K562 (cell line): Measurements from ENCODE around the gene GATA2. TPM values are rescaled to one million over a fixed set of nuclear protein-coding genes. Genes with fewer than 3 reads are reported as not detected.

Source experiments
- DACH1 ChIP-seq: fragments of 450-650 bp; IDR thresholded peaks from 2 replicates; pipeline ENCODE4 v1.6.1; 2018; ENCODE audit not compliant: partially characterized antibody
- ETV5 ChIP-seq: sonication (generic); formaldehyde crosslinking; IDR thresholded peaks from 2 replicates; pipeline ENCODE4 v1.4.0; 2020; ENCODE audit warnings: low read depth, mild to moderate bottlenecking, missing genetic modification reagents
- GABPA ChIP-seq: fragments of 200-800 bp; sonication (Bioruptor generic); conservative IDR thresholded peaks from 2 replicates; pipeline ENCODE4 v1.6.1; 2016; ENCODE audit warnings: low read depth, missing genetic modification characterization, missing compliant biosample characterization
- POLR2AphosphoS5 ChIP-seq: IDR thresholded peaks from 2 replicates; pipeline ENCODE4 v1.6.1; 2011; ENCODE audit warnings: mild to moderate bottlenecking, low read depth, low read length, moderate library complexity; ENCODE audit not compliant: control insufficient read depth, insufficient read depth
- RFX7 ChIP-seq: fragments of 250-450 bp; sonication (Bioruptor Pico); IDR thresholded peaks from 2 replicates; pipeline ENCODE4 v1.5.1; 2021; ENCODE audit warnings: mild to moderate bottlenecking
- THRAP3 ChIP-seq: fragments of 450-650 bp; IDR thresholded peaks from 2 replicates; pipeline ENCODE4 v1.6.1; 2016; ENCODE audit warnings: mild to moderate bottlenecking, inconsistent platforms, borderline replicate concordance
- ZEB2 ChIP-seq: fragments of 450-650 bp; IDR thresholded peaks from 2 replicates; pipeline ENCODE4 v1.6.1; 2016
- ZNF3 ChIP-seq: fragments of 250-450 bp; sonication (Bioruptor Pico); IDR thresholded peaks from 2 replicates; pipeline ENCODE4 v1.5.0; 2021; ENCODE audit warnings: mild to moderate bottlenecking, moderate library complexity
- polyA plus RNA-seq, 8 experiments: library from polyadenylated mRNA; depleted of rRNA in 4 of 8; stranded (reverse) in 5 of 8; unstranded in 3 of 8; fragments of >200 nt; fragmentation: Nextera tagmentation in 2 of 8; fragmentation: Illumina TruSeq in 1 of 8; extraction: Ambion mirVana in 2 of 8; extraction: Trizol in 1 of 8; gene quantifications; 2 replicates each; pipeline versions ENCODE4 v1.2.1 to v1.2.3, GENCODE V29; 2011 to 2014; ENCODE audit warnings: inconsistent platforms in 1 of 8, missing spikeins in 1 of 8
- total RNA-seq, 7 experiments: library from RNA; depleted of rRNA in 6 of 7; stranded (reverse); fragments of >200 nt in 6 of 7; fragmentation: Illumina TruSeq in 2 of 7; extraction: Trizol in 2 of 7; gene quantifications; 2 replicates each; pipeline versions ENCODE4 v1.2.1 to v1.2.3, GENCODE V29; 2011 to 2021; ENCODE audit warnings: low replicate concordance in 1 of 7
- TF ChIP-seq, protein P1 (sequence below): fragments of 250-450 bp; sonication (Bioruptor Pico); IDR thresholded peaks from 2 replicates; pipeline ENCODE4 v1.4.0; 2020
- TF ChIP-seq, protein P2 (sequence below): fragments of 250-450 bp; sonication (Bioruptor Pico); IDR thresholded peaks from 2 replicates; pipeline ENCODE4 v1.5.0; 2020; ENCODE audit warnings: mild to moderate bottlenecking, borderline replicate concordance
- TF ChIP-seq, protein P3 (sequence below): fragments of 250-450 bp; sonication (Bioruptor Pico); IDR thresholded peaks from 2 replicates; pipeline ENCODE4 v1.6.1; 2021; ENCODE audit warnings: mild to moderate bottlenecking
- TF ChIP-seq, protein P4 (sequence below): sonication (generic); formaldehyde crosslinking; IDR thresholded peaks from 2 replicates; pipeline ENCODE4 v1.8.1; 2023; ENCODE audit warnings: mild to moderate bottlenecking, missing genetic modification reagents

Gene GATA2
- total and polyA plus RNA-seq, 9 of the 15 experiments (the other 6 are each of a cell fraction or from before 2014, with no cell fraction given), result 8.5 to 218 (median 50.8) TPM

DNA sequence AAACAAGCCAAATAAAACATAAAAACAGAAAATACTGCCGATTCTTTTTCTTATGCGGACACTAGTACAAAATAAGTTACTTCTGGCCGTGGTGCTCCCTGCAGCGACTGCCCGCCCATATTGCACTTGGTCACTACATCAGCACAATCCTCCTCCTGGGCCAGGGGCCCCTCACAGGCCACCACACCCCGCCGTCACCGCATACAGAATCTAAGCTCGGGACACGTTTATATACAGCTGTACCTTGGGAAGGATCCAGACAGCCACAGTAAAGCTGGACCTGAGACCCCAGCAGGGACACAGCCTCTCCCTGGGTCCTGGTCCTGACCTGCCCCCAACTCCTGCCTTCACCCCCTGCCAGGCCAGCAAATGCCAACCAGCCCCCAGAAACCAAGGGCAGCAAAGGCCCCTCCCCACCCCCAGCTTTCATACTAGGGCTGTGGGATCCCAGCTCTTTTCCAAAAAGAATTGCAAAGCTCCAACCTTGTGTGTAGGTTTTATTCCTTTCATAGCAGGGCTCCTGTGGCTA is 13.4 kb downstream of the GATA2 start (continued):
- TF ChIP-seq, protein P1, sequence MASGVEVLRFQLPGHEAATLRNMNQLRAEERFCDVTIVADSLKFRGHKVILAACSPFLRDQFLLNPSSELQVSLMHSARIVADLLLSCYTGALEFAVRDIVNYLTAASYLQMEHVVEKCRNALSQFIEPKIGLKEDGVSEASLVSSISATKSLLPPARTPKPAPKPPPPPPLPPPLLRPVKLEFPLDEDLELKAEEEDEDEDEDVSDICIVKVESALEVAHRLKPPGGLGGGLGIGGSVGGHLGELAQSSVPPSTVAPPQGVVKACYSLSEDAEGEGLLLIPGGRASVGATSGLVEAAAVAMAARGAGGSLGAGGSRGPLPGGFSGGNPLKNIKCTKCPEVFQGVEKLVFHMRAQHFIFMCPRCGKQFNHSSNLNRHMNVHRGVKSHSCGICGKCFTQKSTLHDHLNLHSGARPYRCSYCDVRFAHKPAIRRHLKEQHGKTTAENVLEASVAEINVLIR (CRISPR knock-in tag), result no peak
- TF ChIP-seq, protein P2, sequence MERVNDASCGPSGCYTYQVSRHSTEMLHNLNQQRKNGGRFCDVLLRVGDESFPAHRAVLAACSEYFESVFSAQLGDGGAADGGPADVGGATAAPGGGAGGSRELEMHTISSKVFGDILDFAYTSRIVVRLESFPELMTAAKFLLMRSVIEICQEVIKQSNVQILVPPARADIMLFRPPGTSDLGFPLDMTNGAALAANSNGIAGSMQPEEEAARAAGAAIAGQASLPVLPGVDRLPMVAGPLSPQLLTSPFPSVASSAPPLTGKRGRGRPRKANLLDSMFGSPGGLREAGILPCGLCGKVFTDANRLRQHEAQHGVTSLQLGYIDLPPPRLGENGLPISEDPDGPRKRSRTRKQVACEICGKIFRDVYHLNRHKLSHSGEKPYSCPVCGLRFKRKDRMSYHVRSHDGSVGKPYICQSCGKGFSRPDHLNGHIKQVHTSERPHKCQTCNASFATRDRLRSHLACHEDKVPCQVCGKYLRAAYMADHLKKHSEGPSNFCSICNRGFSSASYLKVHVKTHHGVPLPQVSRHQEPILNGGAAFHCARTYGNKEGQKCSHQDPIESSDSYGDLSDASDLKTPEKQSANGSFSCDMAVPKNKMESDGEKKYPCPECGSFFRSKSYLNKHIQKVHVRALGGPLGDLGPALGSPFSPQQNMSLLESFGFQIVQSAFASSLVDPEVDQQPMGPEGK, result 0 out of 2 replicates have a peak, but pooled peaks have one; percentile 45
- TF ChIP-seq ZEB2, result no peak
- TF ChIP-seq, protein P3, sequence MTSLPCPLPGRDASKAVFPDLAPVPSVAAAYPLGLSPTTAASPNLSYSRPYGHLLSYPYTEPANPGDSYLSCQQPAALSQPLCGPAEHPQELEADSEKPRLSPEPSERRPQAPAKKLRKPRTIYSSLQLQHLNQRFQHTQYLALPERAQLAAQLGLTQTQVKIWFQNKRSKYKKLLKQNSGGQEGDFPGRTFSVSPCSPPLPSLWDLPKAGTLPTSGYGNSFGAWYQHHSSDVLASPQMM (CRISPR knock-in tag), result no peak
- TF ChIP-seq, protein P4, sequence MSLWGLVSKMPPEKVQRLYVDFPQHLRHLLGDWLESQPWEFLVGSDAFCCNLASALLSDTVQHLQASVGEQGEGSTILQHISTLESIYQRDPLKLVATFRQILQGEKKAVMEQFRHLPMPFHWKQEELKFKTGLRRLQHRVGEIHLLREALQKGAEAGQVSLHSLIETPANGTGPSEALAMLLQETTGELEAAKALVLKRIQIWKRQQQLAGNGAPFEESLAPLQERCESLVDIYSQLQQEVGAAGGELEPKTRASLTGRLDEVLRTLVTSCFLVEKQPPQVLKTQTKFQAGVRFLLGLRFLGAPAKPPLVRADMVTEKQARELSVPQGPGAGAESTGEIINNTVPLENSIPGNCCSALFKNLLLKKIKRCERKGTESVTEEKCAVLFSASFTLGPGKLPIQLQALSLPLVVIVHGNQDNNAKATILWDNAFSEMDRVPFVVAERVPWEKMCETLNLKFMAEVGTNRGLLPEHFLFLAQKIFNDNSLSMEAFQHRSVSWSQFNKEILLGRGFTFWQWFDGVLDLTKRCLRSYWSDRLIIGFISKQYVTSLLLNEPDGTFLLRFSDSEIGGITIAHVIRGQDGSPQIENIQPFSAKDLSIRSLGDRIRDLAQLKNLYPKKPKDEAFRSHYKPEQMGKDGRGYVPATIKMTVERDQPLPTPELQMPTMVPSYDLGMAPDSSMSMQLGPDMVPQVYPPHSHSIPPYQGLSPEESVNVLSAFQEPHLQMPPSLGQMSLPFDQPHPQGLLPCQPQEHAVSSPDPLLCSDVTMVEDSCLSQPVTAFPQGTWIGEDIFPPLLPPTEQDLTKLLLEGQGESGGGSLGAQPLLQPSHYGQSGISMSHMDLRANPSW (CRISPR knock-in tag), result no peak
- TF ChIP-seq ETV5 (CRISPR knock-in tag), result no peak
- TF ChIP-seq THRAP3, result no peak
- no peak for TF ChIP-seq ZNF3
- TF ChIP-seq DACH1, result no peak
- peak; percentile 64 for TF ChIP-seq POLR2AphosphoS5
- no peak for TF ChIP-seq RFX7 (CRISPR knock-in tag)
- no peak for TF ChIP-seq GABPA (tag)
